Suprapubic skin (tissue), 4 donors: Measurements from ENCODE around the gene KAZN. TPM values are rescaled to one million over a fixed set of nuclear protein-coding genes. Genes with fewer than 3 reads are reported as not detected.

ENCODE experiments used
- DNase-seq, 2 donors: peaks; one replicate each; pipeline ENCODE4 v3.0.0-alpha.2; 2019; ENCODE audit warnings: low spot score in 2 of 2
- H3K27ac ChIP-seq: fragments of 200-600 bp; sonication (generic); one replicate; pipeline ENCODE4 v1.5.1; 2019
- H3K27me3 ChIP-seq: fragments of 200-600 bp; sonication (generic); one replicate; pipeline ENCODE4 v1.5.1; 2019
- H3K36me3 ChIP-seq: fragments of 200-600 bp; sonication (generic); one replicate; pipeline ENCODE4 v1.5.1; 2019
- H3K4me1 ChIP-seq: fragments of 200-600 bp; sonication (generic); one replicate; pipeline ENCODE4 v1.5.1; 2019
- H3K4me3 ChIP-seq: fragments of 200-600 bp; sonication (generic); one replicate; pipeline ENCODE4 v1.5.1; 2019; ENCODE audit warnings: mild to moderate bottlenecking
- H3K9me3 ChIP-seq: fragments of 200-600 bp; sonication (generic); one replicate; pipeline ENCODE4 v1.5.1; 2019
- EP300 ChIP-seq: sonication (generic); formaldehyde crosslinking; IDR thresholded peaks from one replicate; pipeline ENCODE4 v1.6.1; 2017; ENCODE audit warnings: antibody characterized with exemption
- POLR2A ChIP-seq, 2 donors: fragments of 450-650 bp; IDR thresholded peaks; one replicate each; pipeline ENCODE4 v1.6.1; 2017; ENCODE audit warnings: antibody characterized with exemption in 2 of 2, mild to moderate bottlenecking in 2 of 2, moderate library complexity in 2 of 2
- POLR2AphosphoS5 ChIP-seq, 3 donors: sonication (generic); formaldehyde crosslinking; IDR thresholded peaks; one replicate each; pipeline ENCODE4 v1.6.1; 2017; ENCODE audit warnings: antibody characterized with exemption in 3 of 3
- WGBS: methylation state at CpG from one replicate; pipeline ENCODE4 v1.1.5; 2018; 5-methylcytosine and 5-hydroxymethylcytosine counted together
- total RNA-seq, 4 donors: library from RNA; depleted of rRNA; stranded (reverse); fragments of >200 nt; gene quantifications; one replicate each; pipeline ENCODE4 v1.1.0, GENCODE V29; 2016
- TF ChIP-seq, protein P1 (sequence below), 2 donors: fragments of 200-600 bp in 1 of 2; fragments of 450-650 bp in 1 of 2; sonication (generic) in 1 of 2; IDR thresholded peaks; one replicate each; pipeline ENCODE4 v1.5.1; 2016 to 2019; ENCODE audit warnings: antibody characterized with exemption in 2 of 2, mild to moderate bottlenecking in 1 of 2, moderate library complexity in 1 of 2

Gene KAZN
- total RNA-seq, 4 donors from 2014 or later, result 29.2 to 37.5 (median 31.7) TPM

DNA sequence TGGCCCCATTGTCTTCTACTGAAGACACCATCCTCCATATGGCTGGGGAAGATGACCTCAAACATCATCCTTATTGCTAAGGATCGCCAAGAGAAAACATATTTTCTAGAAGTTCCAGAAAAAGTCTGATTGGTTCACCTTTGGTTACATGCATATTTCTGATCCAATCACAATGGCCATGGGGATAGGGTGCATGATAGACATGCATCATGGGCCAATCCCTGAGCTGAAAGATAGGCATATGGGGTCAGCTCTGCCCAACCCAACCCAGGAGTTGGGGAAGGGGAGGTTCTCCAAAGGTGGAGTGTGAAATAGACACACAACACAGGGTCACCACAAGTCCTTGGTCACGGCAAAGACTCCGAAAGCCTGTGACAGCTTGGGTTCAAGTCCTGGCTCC, 278.7 kb downstream of the KAZN start:
- H3K9me3 ChIP-seq, result no peaks in the 10 kb centered on the region
- no peak for DNase-seq
- 98% methylated on average over 3 of the region's 3 CpGs for WGBS
- no peak overlapping the region for H3K27ac ChIP-seq
- TF ChIP-seq POLR2AphosphoS5 (IDR thresholded peaks at IDR 0.05) (no peak), POLR2A (IDR thresholded peaks at IDR 0.05) (no peak), EP300 (no peak)
- TF ChIP-seq, protein P1, sequence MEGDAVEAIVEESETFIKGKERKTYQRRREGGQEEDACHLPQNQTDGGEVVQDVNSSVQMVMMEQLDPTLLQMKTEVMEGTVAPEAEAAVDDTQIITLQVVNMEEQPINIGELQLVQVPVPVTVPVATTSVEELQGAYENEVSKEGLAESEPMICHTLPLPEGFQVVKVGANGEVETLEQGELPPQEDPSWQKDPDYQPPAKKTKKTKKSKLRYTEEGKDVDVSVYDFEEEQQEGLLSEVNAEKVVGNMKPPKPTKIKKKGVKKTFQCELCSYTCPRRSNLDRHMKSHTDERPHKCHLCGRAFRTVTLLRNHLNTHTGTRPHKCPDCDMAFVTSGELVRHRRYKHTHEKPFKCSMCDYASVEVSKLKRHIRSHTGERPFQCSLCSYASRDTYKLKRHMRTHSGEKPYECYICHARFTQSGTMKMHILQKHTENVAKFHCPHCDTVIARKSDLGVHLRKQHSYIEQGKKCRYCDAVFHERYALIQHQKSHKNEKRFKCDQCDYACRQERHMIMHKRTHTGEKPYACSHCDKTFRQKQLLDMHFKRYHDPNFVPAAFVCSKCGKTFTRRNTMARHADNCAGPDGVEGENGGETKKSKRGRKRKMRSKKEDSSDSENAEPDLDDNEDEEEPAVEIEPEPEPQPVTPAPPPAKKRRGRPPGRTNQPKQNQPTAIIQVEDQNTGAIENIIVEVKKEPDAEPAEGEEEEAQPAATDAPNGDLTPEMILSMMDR (IDR thresholded peaks at IDR 0.05), result no peak
- peaks cover 54% of the 10 kb centered on the region for H3K4me1 ChIP-seq
- no peak overlapping the region for H3K4me3 ChIP-seq
- no peaks in the 10 kb centered on the region for H3K36me3 ChIP-seq
- H3K27me3 ChIP-seq, result no peaks in the 10 kb centered on the region

DNA sequence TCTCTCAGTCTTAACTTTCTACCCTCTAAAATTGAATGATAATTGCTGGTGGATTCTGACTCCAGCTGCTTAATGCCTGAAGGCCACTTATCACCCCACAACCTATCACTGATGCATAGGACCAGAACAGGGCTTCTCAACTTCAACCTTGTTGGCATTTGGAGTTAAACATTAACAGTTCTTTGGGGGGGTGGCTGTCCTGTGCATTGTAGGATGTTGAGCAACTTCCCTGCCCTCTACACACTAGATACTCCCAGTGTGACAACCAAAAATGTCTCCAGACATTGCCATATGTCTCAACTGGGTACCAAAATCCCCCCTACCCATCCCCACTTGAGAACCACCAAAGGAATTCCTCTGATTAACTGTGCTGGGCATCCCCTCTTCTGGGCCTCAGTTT, 279.6 kb downstream of the KAZN start:
- Histone ChIP-seq H3K36me3 (no peaks in the 10 kb centered on the region), H3K27ac (no peak overlapping the region), H3K4me3 (no peak overlapping the region), H3K4me1 (peaks cover 57% of the 10 kb centered on the region), H3K9me3 (no peaks in the 10 kb centered on the region), H3K27me3 (no peaks in the 10 kb centered on the region)
- no peak for DNase-seq
- no peak for TF ChIP-seq POLR2A (IDR thresholded peaks at IDR 0.05)
- TF ChIP-seq EP300, result no peak
- TF ChIP-seq POLR2AphosphoS5 (IDR thresholded peaks at IDR 0.05), result no peak
- TF ChIP-seq, protein P1 (IDR thresholded peaks at IDR 0.05), result no peak

DNA sequence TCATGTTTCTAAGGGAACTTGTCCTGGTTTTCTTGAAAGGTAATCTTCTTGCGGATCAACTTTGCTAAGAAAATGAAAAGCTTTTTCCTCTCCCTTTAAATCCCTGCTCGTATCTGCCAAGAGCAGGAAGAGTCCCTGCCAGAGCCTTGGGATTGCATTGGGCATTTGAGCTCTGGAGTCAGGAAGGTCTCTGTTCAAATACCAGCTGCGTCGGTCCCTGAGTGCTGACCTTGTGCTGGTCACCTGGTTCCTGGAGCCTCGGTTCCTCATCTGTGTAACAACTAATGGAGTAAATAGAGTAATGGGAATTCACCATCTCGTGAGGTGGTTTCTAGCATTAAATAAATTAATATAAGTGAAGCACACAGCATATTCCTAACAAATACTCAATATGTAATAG, 280.5 kb downstream of the KAZN start:
- H3K4me3 ChIP-seq, result no peak overlapping the region
- 60% methylated on average over 6 of the region's 6 CpGs for WGBS
- no peaks in the 10 kb centered on the region for H3K36me3 ChIP-seq
- no peaks in the 10 kb centered on the region for H3K27me3 ChIP-seq
- DNase-seq, result no peak
- peaks cover 57% of the 10 kb centered on the region for H3K4me1 ChIP-seq
- H3K27ac ChIP-seq, result no peak overlapping the region
- TF ChIP-seq POLR2AphosphoS5 (IDR thresholded peaks at IDR 0.05) (no peak), EP300 (no peak), POLR2A (IDR thresholded peaks at IDR 0.05) (no peak)
- TF ChIP-seq, protein P1 (IDR thresholded peaks at IDR 0.05), result no peak
- no peaks in the 10 kb centered on the region for H3K9me3 ChIP-seq

DNA sequence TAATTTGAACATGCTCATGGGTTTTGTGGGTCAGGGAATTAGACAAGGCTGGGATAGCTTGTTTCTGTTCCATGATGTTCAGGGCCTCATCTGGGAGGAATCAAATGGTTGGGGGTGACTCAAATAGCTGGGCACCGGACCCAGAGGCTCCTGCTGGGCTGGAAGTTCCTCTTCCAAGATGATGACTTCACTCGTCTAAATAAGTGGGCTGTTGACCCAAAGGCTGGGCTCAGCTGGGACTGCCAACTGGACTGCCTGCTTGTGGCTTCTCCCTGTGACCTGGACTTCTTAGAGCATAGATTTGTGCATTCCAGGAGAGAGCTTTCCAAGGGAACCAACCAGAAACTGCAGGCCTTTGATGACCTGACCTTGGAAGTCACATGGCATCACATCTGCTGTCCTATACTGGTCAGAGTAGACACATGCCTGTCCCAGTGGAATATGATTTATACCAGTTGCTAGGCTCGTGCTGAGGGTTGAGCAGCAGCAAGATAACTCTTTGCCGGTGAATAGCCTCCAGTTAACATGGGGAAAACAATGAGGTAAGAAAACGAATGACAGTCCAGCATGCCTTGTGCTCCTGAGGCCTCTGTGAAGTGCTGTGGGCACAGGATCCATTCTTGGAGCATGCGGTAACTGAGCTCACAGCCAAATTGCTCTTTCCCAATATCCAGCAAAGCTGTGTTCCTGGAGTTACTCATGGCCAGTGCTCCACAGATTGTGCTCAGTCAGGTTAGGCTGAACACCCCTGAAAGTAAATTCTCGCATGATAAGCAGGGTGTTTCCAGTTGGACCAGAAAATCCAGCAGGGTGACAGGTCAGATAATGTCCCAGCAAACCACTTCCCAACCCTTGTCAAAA, 282.2 kb downstream of the KAZN start:
- H3K4me1 ChIP-seq, result peaks cover 54% of the 10 kb centered on the region
- WGBS, result 40% methylated on average over 7 of the region's 7 CpGs
- peak overlapping the region; percentile 72 for H3K27ac ChIP-seq
- H3K36me3 ChIP-seq, result no peaks in the 10 kb centered on the region
- H3K4me3 ChIP-seq, result no peak overlapping the region
- TF ChIP-seq, protein P1 (IDR thresholded peaks at IDR 0.05), result no peak
- TF ChIP-seq EP300 (no peak), POLR2A (IDR thresholded peaks at IDR 0.05) (no peak), POLR2AphosphoS5 (IDR thresholded peaks at IDR 0.05) (peak in 2 of 3 donors; percentile 55 to 83)
- no peaks in the 10 kb centered on the region for H3K9me3 ChIP-seq
- DNase-seq, result peak; percentile 74 to 81
- no peaks in the 10 kb centered on the region for H3K27me3 ChIP-seq

DNA sequence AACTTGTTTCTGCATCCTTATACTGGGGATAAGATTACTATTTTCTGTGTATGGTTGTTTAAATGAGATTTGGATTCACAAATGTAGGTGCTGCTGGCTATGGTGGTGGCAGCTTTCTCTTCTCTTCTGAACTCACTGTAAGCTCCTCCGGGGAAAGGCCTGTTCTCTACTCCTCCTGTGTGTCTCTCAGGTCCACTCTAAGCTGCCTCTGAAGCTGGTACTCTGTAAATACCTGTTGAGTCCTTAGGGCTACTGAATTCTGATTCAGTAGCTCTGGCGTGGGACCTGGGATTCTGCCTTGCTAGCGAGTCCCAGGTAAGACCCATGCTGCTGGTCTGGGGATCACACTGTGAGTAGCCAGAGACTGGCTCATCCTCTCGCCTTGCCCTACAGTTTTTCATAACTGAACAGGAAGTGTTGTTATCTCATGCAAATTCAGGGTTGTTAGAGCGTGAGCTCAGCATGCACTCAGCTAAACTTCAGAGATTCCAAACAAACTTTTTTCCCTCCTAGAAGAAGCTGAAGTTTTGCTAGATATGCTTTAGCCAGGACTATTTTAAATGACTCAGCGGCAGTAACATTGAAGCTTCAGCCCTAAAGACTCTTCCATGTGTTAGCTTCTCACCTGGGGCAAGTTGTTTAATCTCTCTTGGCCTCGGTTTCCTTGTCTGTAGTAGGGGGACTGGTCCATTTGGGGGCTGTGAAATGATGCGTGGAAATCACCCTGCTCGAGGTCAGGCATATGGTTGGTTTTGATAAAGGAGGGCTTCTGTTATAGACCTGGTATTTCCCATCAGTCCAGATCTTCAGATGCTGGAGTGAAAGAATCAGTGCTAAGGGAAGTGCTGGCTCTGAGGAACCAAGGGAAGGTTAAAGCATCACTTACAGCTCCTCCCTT, 283.5 kb downstream of the KAZN start:
- Histone ChIP-seq H3K4me1 (peaks cover 44% of the 10 kb centered on the region), H3K27ac (peak overlapping the region; percentile 72), H3K36me3 (no peaks in the 10 kb centered on the region), H3K9me3 (no peaks in the 10 kb centered on the region), H3K4me3 (no peak overlapping the region), H3K27me3 (no peaks in the 10 kb centered on the region)
- 68% methylated on average over 9 of the region's 9 CpGs for WGBS
- TF ChIP-seq, protein P1 (IDR thresholded peaks at IDR 0.05), result no peak
- TF ChIP-seq POLR2AphosphoS5 (IDR thresholded peaks at IDR 0.05), result no peak
- no peak for TF ChIP-seq POLR2A (IDR thresholded peaks at IDR 0.05)
- no peak for TF ChIP-seq EP300
- no peak for DNase-seq
